Body of pancreas (tissue), 4 donors: ENCODE measurements around the gene OTUD7B. TPM values are rescaled to one million over a fixed set of nuclear protein-coding genes. Genes with fewer than 3 reads are reported as not detected.
"Not testable (repeated sequence)": the region's sequence is repeated elsewhere in the genome, so short reads cannot be mapped to it uniquely, and the experiment has no call there.

Source experiments
- ATAC-seq: fragments of 150-250 bp; one replicate; pipeline ENCODE4 v1.9.1; 2016
- DNase-seq, 4 donors: peaks; one replicate each; pipeline ENCODE4 v3.0.0-alpha.2; 2019
- H3K27ac ChIP-seq, 4 donors: fragments of 200-600 bp; sonication (generic); 1 replicate in 3 of 4; 2 replicates in 1 of 4; pipeline versions ENCODE4 v1.5.1 to v1.6.1; 2016 to 2019; ENCODE audit warnings: mild to moderate bottlenecking in 1 of 4, mixed read lengths in 1 of 4, moderate library complexity in 1 of 4
- H3K27me3 ChIP-seq, 2 donors: fragments of 200-600 bp; sonication (generic); one replicate each; pipeline ENCODE4 v1.6.0; 2016; ENCODE audit warnings: mild to moderate bottlenecking in 1 of 2
- H3K36me3 ChIP-seq, 2 donors: fragments of 200-600 bp; sonication (generic); replicated peaks in 1 of 2; 2 replicates each; pipeline ENCODE4 v1.5.1; 2016; ENCODE audit warnings: low read depth in 2 of 2; ENCODE audit not compliant: insufficient read depth in 1 of 2
- H3K4me1 ChIP-seq: fragments of 200-600 bp; sonication (generic); one replicate; pipeline ENCODE4 v1.6.0; 2016
- H3K4me3 ChIP-seq, 2 donors: fragments of 200-600 bp; sonication (generic); 1 replicate in 1 of 2; 2 replicates in 1 of 2; pipeline ENCODE4 v1.5.1; 2016 to 2019
- H3K9me3 ChIP-seq, 3 donors: fragments of 200-600 bp; sonication (generic); 1 replicate in 2 of 3; 2 replicates in 1 of 3; pipeline ENCODE4 v1.5.1; 2016
- POLR2A ChIP-seq, 3 donors: fragments of 450-650 bp; IDR thresholded peaks; one replicate each; pipeline ENCODE4 v1.6.1; 2016; ENCODE audit warnings: antibody characterized with exemption in 3 of 3, mild to moderate bottlenecking in 2 of 3
- WGBS, 2 donors: methylation state at CpG; one replicate each; pipeline ENCODE4 v1.1.5; 2017; 5-methylcytosine and 5-hydroxymethylcytosine counted together
- intact Hi-C: fragments of 100-400 bp; cut with DNase I; formaldehyde crosslinking; loops from one replicate; pipeline ENCODE4 v1.15.1; 2023
- total RNA-seq, 2 donors: library from RNA; depleted of rRNA; stranded (reverse); fragments of >200 nt; gene quantifications; one replicate each; pipeline ENCODE4 v1.1.0, GENCODE V29; 2016
- TF ChIP-seq, protein P1 (sequence below), 7 experiments: fragments of 450-650 bp in 4 of 7; fragments of 200-600 bp in 3 of 7; sonication (generic) in 3 of 7; IDR thresholded peaks; one replicate each; pipeline ENCODE4 v1.5.1; 2016 to 2019; ENCODE audit warnings: antibody characterized with exemption in 7 of 7

OTUD7B gene
- total RNA-seq, 2 donors from 2014 or later: 8.6 to 13.2 TPM

DNA sequence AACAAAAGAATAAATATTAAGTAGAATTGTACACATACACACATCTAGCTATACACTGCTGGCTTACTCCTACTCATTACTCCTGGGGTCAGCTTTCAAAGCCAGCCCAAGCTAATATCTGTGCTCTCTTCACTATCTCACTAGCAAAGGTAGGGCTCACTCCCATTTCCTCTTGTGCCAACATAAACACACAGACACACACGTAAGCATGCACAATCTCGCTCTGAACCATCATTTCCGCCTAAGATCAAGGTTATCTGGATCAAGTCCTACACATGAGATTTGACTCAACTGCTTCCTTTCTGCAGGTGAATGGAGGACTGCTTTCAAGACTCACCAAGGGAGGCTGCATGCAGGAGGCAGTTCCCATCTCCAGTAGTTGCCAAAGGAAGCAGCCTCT is 45.1 kb downstream of the OTUD7B start:
- H3K36me3 ChIP-seq: peaks cover 0 to 11% of the 10 kb centered on the region in 2 donors
- H3K9me3 ChIP-seq: no peaks in the 10 kb centered on the region
- DNase-seq (no peak), ATAC-seq (no peak)
- H3K4me3 ChIP-seq: no peak overlapping the region
- H3K27ac ChIP-seq: no peak overlapping the region
- no peaks in the 10 kb centered on the region for H3K27me3 ChIP-seq
- WGBS, 2 donors: 25 to 66% methylated on average over 3 of the region's 3 CpGs
- intact Hi-C loops: no loop called here
- H3K4me1 ChIP-seq: peaks cover 13% of the 10 kb centered on the region
- TF ChIP-seq, protein P1, sequence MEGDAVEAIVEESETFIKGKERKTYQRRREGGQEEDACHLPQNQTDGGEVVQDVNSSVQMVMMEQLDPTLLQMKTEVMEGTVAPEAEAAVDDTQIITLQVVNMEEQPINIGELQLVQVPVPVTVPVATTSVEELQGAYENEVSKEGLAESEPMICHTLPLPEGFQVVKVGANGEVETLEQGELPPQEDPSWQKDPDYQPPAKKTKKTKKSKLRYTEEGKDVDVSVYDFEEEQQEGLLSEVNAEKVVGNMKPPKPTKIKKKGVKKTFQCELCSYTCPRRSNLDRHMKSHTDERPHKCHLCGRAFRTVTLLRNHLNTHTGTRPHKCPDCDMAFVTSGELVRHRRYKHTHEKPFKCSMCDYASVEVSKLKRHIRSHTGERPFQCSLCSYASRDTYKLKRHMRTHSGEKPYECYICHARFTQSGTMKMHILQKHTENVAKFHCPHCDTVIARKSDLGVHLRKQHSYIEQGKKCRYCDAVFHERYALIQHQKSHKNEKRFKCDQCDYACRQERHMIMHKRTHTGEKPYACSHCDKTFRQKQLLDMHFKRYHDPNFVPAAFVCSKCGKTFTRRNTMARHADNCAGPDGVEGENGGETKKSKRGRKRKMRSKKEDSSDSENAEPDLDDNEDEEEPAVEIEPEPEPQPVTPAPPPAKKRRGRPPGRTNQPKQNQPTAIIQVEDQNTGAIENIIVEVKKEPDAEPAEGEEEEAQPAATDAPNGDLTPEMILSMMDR (IDR thresholded peaks at IDR 0.05): no peak
- no peak for TF ChIP-seq POLR2A (IDR thresholded peaks at IDR 0.05)

DNA sequence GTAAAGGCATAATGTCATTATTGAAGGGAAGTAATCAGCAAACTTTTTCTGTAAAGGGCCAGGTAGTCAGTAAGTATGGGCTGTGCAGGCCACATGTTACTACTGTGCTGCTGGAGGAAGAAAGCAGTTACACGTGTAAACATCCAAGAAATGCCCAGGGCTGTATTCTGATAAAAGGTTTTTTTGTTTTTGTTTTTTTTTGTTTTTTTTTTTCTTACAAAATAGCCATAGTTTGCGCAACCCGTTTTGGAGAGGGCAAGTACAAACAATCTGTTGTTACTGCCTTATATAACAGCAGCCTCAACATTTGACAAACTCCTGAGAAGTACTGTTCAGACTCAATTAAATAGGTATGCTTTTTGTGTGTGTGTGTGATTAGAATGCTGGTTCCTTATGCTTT is 47.2 kb downstream of the OTUD7B start:
- DNase-seq (no peak), ATAC-seq (peak; percentile 28)
- Histone ChIP-seq H3K36me3 (peaks cover 0 to 12% of the 10 kb centered on the region in 2 donors), H3K4me1 (peaks cover 13% of the 10 kb centered on the region), H3K27me3 (no peaks in the 10 kb centered on the region), H3K4me3 (no peak overlapping the region), H3K27ac (peak overlapping the region in 2 of 4 donors; percentile 4 to 67), H3K9me3 (no peaks in the 10 kb centered on the region)
- TF ChIP-seq POLR2A (IDR thresholded peaks at IDR 0.05): no peak
- TF ChIP-seq, protein P1 (IDR thresholded peaks at IDR 0.05): no peak
- WGBS, 2 donors: 43 to 47% methylated on average over 3 of the region's 3 CpGs
- intact Hi-C loops: loop anchor here (5.0 kb wide), 1 partner anchor 89 kb away; no protein-coding TSS in a partner anchor

DNA sequence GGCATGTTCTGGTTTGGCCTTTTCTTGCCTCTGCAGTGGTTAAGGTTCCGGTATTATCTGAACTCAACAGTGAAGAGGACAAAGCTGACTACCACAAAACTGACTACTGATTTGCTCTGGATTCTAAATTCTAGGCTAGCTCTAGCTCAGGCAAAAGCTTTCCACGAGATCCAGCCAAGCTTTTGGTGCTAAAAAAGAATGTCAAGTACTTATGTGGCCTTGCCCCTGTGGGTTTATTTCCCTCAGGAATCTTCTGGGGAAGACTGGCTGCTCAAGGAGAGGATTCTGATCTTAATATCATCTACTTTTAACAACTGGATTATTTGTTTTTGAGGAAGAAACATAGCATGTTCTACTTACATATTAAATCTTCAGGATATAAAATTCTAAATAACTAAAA is 47.8 kb downstream of the OTUD7B start:
- Histone ChIP-seq H3K36me3 (peaks cover 0 to 15% of the 10 kb centered on the region in 2 donors), H3K4me1 (peaks cover 13% of the 10 kb centered on the region), H3K27ac (peak overlapping the region in 2 of 4 donors; percentile 4 to 67), H3K4me3 (no peak overlapping the region), H3K9me3 (no peaks in the 10 kb centered on the region), H3K27me3 (no peaks in the 10 kb centered on the region)
- 72% methylated on average over 2 of the region's 2 CpGs for WGBS, 2 donors
- no peak for TF ChIP-seq POLR2A (IDR thresholded peaks at IDR 0.05)
- TF ChIP-seq, protein P1 (IDR thresholded peaks at IDR 0.05): no peak
- DNase-seq: no peak
- intact Hi-C loops: loop anchor here (5.0 kb wide), 1 partner anchor 90 kb away; no protein-coding TSS in a partner anchor
- ATAC-seq: no peak

DNA sequence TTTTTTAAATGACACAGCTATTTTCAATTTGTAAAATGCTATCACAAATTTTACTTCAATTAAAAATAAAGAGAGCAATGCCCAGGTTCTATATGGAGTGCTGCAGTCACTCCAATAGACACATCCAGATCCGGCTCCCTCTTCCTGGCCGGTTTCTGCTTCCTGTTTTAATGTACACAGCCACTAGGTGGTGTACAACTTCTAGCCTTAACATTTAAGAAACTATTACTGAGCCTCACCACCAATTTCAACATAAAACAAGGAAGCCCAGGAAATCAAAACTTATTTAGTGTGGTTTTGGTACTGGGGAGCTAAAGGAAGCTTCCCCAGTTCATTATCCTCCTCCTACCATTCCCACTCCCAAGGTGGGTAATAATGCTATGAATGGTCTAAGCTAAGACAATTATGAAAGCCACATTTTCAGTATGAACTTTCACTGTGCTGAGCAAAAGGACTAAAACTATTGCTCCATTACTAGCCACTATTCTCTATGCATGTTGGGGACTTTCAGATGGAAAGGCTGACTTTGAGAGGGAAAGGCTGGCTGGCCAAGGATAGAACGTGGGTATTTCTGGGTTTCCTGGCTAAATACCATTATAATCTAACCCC is 48.4 kb downstream of the OTUD7B start:
- peak overlapping the region in 2 of 4 donors; percentile 16 to 67 for H3K27ac ChIP-seq
- H3K36me3 ChIP-seq: peaks cover 0 to 21% of the 10 kb centered on the region in 2 donors
- intact Hi-C loops: loop anchor here (5.0 kb wide), 1 partner anchor 90 kb away; no protein-coding TSS in a partner anchor
- DNase-seq (peak; percentile 63 to 78 (median 67)), ATAC-seq (peak; percentile 94)
- no peaks in the 10 kb centered on the region for H3K9me3 ChIP-seq
- 20 to 21% methylated on average over 3 of the region's 3 CpGs for WGBS, 2 donors
- no peaks in the 10 kb centered on the region for H3K27me3 ChIP-seq
- TF ChIP-seq, protein P1 (IDR thresholded peaks at IDR 0.05): peak; percentile 49 to 92 (median 84)
- no peak for TF ChIP-seq POLR2A (IDR thresholded peaks at IDR 0.05)
- no peak overlapping the region for H3K4me3 ChIP-seq
- H3K4me1 ChIP-seq: peaks cover 13% of the 10 kb centered on the region

DNA sequence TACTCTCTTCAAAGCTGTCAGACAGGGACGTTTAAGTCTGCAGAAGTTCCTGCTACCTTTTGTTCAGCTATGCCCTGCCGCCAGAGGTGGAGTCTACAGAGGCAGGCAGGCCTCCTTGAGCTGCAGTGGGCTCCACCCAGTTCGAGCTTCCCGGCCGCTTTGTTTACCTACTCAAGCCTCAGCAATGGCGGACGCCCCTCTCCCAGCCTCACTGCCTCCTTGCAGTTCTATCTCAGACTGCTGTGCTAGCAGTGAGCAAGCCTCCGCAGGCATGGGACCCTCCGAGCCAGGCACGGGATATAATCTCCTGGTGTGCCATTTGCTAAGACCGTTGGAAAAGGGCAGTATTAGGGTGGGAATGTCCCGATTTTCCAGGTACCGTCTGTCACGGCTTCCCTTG is 53.0 kb downstream of the OTUD7B start:
- H3K9me3 ChIP-seq, intact Hi-C loops, H3K27ac ChIP-seq, DNase-seq, H3K4me1 ChIP-seq, H3K27me3 ChIP-seq, ATAC-seq, H3K4me3 ChIP-seq: not testable (repeated sequence)
- 93 to 97% methylated on average over 6 to 14 of the region's 14 CpGs for WGBS, 2 donors
- H3K36me3 ChIP-seq: peaks cover 0 to 14% of the 10 kb centered on the region in 2 donors
